Measurements from ENCODE around the gene PPFIA3.
"Not testable (repeated sequence)": the region's sequence is repeated elsewhere in the genome, so short reads cannot be mapped to it uniquely, and the experiment has no call there.

Gene PPFIA3

GRCh38 chr19:49150106-49150943 lies 31.0 kb downstream of the PPFIA3 start:
- no peak for DNase-seq

DNA sequence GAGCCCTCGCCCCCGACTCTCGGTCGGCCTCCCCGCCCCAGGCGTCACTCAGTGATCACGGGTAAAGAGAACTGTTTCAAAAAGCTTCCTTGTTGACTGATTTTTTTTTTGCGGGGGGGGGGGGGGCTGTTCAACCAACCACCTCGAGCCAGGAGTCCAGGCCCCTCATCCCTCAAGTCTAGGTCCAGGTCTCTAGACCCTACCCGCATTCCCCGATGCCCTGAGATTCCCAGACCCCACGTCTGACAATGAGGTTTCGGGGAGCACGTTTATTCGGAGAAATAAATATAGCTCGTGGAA lies 31.6 kb downstream of the PPFIA3 start:
- no peak for DNase-seq

GRCh38 chr19:49151267-49152118 lies 32.1 kb downstream of the PPFIA3 start:
- no peak for DNase-seq

DNA sequence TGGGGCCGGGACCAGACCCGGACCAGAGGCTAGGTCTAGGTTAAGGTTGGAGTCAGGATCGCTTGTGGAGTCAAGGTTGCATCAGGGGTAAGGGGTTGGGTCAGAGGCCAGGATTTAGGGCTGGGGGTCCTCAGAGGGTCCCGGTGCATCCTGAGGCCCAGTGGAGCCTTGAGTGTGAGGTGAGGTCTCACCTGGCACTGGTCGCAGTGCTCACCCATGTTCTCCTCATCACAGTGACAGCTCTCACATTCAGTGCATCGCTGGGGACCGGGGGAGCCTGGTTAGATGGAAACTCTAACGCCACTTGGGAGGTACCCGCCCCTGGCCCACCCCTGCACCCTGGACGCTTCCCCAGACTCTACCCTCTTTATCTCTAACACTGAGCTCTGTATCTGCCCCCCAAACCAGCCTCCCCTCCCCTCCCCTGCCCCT lies 32.8 kb downstream of the PPFIA3 start:
- no peak for DNase-seq

DNA sequence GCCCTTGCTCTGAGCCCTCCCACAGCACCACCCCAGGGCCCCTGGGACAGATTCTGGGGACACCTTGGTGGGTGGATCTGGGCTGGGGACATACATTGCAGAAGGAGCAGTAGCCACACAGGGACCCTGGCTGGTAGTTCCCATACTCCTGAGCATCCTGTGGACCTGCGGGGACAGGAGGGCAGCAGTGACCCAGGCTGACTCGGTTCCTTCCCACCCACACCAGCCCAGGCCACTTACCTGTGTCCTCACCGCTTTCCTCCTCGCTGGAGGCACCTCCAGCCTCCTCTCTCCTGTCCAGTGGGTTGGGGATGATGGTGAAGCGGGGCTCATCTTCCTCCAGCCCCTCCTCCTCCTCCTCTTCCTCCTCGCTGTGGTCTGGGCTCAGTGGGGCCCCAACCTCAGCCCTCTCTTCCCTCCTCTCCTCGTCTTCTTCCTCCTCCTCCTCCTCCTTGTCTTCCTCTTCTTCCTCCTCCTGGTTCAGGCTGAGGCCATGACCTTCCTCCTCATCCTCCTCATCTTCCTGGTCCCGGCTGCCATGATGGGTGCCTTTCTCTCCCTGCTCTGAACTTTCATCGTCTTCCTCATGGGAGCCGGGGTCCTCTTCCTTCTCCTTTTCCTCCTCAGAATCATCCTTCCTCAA lies 33.9 kb downstream of the PPFIA3 start:
- DNase-seq, result no peak

DNA sequence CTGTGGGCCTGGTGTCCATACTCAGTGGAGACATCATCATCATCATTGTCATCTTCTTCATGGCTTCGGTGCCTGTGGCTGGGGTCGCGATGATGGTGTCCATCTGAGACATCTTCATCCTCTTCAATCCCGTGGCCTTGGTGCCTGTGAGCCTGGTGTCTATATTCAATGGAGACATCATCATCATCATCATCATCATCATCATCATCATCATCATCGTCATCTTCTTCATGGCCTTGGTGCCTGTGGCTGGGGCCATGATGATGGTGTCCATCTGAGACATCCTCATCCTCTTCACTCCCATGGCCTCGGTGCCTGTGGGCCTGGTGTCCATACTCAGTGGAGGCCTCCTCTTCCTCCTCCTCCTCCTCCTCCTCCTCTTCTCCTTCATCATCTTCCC lies 34.9 kb downstream of the PPFIA3 start:
- no peak for DNase-seq

DNA sequence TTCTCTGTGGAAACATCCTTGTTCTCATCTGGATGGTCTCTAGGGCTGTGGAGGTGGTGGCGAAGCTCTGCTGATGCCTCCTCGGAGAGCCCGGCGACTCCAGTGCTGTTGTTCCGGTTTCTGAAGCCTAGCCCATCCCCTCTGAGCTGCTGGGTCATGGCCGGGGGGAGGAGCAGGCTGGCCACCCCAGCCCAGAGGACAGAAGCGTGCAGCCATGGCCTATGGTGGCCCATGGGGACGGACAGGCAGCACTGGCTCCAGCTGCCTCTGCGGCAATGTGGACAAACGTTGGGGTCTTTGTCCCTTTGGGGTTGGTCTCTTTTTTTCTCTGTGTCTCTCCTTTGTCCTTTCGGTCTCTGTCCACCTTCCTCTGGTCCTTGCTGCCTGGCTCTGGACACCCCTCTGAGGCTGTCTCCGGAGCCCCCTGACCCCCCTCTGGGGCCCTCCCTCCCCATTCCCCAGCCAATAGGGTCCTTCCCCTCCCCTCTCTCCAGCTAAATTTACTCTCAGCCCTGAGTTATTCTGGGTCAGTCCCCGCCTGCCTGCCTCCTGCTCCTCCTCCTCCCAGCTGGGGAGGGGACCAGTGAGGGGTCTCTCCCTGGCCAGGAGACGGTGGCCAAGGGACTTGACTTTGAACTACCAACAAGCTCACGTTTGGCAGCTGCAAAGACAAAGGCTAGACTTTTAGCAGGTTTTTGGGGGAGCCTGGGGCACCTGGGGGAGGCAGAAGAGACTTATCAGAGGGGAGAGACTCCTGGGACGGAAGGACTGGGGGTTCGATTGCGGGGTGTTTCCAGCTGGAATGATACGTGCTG lies 35.9 kb downstream of the PPFIA3 start, which contains the start of gene HRC:
TSS of gene HRC (minus strand) at position 392 of the 815 bp plus-strand sequence. CDS start at position 233, 159 bp downstream.
- no peak for DNase-seq

- no peak for DNase-seq
These were observed 36.5 kb downstream of the PPFIA3 start for GRCh38 chr19:49155820-49156346.

DNA sequence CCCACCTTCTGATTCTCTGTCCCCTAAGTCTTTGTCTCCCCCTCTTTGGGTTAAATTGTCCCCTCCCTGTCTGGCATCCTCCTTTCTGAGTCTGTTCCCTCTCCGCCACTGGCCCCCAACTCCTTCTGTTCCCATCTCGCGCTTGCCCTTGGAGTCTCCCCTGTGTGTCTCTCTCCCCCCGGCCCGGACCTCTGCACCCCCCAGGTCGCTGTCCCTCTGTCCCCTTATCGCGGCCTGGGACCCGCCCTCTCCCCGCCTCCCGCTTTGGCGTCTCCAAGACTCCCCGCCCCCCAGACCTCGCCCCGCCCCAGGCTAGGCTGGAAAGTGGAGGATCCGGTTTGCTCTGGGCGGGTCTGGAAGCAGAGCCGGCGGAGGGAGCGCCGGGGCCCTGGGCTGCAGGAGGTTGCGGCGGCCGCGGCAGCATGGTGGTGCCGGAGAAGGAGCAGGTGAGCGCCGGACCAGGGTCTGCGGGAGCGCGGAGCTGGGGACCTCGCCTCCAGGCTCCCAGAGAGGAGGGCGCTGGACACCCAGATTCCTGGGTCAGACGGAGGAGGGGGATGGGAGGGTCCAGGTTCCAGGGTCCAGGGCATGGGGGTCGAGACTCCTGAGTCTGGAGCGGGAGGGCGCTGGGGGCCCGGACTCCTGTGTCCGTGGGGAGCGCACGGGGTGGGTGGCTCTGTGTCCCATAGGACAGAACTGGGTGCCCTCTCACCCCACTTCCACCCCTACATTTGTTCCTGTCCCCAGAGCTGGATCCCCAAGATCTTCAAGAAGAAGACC lies 38.3 kb downstream of the PPFIA3 start, which contains the start of gene TRPM4:
TSS of gene TRPM4 (plus strand) at position 348 of the 780 bp plus-strand sequence. CDS start at position 423, 75 bp downstream.
- DNase-seq, result no peak

GRCh38 chr19:49160450-49161189 lies 41.3 kb downstream of the PPFIA3 start:
- DNase-seq, result no peak

GRCh38 chr19:49161987-49162386 lies 42.6 kb downstream of the PPFIA3 start:
- no peak for DNase-seq

- no peak for DNase-seq
These were observed 45.9 kb downstream of the PPFIA3 start for GRCh38 chr19:49165111-49165750.

DNA sequence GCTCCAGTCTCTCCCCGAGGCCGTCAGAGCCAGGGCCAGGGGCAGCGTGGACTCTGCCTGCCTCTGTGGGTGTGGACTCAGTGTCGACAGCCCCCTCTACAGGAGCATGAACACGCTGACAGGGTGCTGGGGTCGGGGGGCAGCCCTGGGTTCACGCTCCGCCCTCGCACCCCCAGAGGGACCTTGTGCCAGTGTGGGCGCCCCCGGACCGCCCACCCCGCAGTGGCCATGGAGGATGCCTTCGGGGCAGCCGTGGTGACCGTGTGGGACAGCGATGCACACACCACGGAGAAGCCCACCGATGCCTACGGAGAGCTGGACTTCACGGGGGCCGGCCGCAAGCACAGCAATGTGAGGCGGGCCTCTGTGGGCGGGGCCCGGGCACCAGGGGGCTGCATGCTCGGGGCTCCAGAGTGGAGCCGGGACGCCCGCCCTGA lies 46.5 kb downstream of the PPFIA3 start:
- no peak for DNase-seq

DNA sequence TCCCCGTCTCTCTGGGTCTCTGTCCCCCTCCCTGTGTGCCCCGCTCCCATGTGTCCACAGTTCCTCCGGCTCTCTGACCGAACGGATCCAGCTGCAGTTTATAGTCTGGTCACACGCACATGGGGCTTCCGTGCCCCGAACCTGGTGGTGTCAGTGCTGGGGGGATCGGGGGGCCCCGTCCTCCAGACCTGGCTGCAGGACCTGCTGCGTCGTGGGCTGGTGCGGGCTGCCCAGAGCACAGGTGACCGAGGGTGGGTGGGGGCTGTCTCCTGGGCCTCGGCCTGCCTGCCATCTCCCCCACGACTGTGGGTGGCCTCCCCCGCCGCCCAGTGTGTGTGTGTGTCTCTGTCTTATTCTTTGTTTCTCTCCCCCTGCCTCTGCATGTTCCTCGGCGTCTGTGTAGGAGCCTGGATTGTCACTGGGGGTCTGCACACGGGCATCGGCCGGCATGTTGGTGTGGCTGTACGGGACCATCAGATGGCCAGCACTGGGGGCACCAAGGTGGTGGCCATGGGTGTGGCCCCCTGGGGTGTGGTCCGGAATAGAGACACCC lies 48.6 kb downstream of the PPFIA3 start:
- no peak for DNase-seq

DNA sequence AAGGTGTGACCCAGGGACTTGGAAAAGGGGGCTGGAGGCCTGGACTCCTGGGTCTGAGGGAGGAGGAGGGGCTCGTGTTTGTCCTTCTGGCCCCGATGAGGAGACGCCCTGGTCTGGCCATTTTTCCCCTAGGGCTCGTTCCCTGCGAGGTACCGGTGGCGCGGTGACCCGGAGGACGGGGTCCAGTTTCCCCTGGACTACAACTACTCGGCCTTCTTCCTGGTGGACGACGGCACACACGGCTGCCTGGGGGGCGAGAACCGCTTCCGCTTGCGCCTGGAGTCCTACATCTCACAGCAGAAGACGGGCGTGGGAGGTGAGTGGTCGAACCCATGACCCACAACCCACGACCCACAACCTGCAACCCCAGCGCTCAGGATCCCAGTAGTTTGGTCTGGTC lies 49.1 kb downstream of the PPFIA3 start:
- DNase-seq, result no peak

DNA sequence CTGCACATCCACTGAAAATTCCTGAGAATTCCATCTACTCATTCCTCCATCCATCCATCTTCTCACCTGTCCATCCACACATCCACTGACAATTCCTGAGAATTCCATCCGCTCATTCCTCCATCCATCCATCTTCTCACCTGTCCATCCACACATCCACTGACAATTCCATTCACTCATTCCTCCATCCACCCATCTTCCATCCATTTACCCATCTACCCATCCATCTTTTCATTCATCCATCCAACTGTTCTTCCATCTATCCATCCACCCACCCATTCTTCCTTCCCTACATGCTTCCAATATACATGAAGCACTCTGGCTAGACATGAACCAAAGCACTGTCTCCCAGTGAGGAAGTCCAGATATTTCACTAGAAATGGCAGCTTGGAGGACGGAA lies 53.9 kb downstream of the PPFIA3 start:
- no peak for DNase-seq

- DNase-seq, result no peak
These were observed 61.3 kb downstream of the PPFIA3 start for GRCh38 chr19:49180659-49181058.

- not testable (repeated sequence) for DNase-seq
These were observed 62.9 kb downstream of the PPFIA3 start for GRCh38 chr19:49182010-49182847.

Data from activated gamma-delta T cell (primary cell).